Stimulated activated CD4-positive, alpha-beta T cell treated with anti-CD3 and anti-CD28 coated beads, TNF-alpha, amount 100 ng/mL, for 1 hour (primary cell): Measurements from ENCODE around the gene COL4A5.

Source experiments
- DNase-seq, 3 donors: peaks; one replicate each; pipeline ENCODE4 v3.0.0-alpha.2; 2020; ENCODE audit warnings: low read depth in 3 of 3, low spot score in 1 of 3

Gene COL4A5

DNA sequence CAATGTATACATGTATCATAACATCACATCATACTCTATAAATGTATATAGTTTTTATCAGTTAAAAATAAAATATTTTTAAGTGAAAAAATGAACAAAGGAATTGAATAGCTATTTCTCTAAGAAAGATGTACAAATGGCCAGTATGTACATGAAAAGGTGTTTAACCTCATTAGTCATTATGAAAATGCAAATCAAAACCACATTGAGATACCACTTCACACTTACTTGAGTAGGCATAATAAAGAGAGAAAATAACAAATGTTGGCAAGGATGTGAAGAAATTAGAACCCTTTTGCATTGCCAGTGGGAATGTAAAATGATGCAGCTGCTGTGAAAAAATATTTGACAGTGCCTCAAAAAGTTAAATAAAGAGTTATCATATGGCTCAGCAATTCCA is 201.2 kb downstream of the COL4A5 start:
- DNase-seq = no peak

DNA sequence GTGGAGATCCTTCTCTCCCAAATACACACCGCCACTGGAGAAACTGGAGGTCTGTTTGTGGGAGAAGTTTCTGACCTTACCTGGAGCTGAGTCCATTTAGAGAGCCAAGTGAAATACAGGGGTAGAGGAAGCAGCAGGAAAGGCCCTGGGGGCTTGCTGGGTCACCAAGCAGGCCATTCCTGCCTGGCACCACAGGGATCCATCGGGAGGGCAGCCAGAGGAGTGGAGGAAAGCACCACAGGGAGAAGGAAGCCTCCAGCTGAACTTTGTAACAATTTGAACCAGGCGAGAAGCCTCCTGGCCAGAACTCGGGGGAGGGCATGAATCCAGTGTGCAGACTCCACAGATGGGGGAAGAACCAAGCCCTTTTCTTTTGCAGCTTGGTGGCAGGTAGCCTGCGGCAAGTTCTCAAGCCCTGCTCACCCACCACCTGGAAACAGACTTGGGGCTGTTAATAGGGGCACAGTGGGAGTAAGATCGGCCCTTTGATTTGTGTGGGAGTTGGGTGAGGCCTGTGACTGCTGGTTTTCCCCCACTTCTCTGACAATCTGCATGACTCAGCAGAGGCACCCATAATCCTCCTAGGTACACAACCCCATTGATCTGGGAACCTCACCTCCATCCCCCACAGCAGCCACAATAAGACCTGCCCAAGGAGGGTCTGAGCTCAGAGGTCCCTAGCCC is 202.1 kb downstream of the COL4A5 start:
- DNase-seq = no peak

DNA sequence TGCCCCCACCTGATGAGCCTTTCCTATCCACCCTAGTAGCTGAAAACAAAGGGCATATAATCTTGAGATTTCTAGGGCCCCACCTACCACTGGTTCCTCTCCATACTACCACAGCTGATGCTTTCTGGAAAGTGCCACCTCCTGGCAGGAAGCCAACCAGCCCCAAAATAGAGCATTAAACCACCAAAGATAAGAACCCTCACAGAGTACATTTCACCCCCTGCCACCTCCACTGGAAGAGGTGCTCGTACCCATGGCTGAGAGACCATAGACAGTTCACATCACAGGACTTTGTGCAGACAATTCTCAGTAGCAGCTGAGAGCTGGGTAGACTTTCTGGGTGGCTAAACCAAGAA is 202.6 kb downstream of the COL4A5 start:
- no peak for DNase-seq

DNA sequence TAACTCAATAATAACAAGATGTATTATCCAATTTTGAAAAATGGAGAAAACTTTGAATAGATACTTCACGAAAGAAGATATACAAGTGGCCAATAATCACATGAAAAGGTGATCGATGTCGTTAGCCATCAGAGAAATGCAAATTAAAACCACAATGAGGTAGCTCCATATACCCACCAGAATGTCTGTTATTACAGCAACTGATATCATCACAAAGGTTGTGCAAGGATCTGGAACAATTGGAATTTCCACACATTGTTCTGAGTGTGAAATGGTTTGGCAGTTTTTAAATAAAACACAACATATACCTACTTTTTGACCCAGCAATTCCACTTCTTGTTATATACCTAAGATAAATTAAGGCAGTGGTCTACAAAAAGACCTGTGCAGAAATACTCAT is 225.1 kb downstream of the COL4A5 start:
- DNase-seq = no peak

DNA sequence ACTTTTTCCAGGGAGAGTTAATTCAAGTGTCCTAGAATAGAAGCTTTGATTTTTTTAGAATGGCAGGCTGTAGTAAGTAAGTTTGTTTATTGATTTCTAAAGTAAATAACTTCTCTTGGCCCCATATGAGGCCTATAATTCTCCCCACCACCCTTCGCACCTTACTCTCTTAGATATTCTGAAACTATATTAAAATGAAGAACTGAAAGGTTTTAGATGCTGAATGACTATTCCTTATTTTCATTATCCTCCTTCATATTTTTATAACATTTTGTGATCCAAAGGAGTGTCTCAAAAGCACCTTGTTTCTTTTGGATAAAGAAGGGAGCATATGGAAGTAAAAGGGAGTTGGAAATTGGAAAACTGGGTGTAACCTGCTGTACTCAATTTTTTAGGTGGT is 226.5 kb downstream of the COL4A5 start:
- DNase-seq = no peak

DNA sequence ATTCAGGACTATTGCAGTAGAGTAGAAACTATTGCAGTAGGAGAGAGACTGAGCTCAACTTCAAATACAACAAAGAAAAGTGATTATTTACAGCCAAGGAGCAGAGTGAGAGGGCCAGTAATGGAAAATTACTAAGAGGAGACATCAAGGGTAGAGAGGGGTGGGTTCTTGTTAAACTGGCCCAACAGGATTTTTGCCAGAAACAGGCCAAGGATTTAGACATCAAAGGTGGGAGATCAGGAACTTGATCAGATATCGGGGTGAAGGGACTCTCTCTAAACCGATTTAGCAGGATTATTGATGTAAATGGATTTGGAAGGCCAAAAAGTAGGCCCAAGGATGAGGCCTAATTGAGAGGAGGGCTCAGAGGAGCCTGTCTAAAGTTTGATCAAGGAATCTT is 231.9 kb downstream of the COL4A5 start:
- DNase-seq = no peak

DNA sequence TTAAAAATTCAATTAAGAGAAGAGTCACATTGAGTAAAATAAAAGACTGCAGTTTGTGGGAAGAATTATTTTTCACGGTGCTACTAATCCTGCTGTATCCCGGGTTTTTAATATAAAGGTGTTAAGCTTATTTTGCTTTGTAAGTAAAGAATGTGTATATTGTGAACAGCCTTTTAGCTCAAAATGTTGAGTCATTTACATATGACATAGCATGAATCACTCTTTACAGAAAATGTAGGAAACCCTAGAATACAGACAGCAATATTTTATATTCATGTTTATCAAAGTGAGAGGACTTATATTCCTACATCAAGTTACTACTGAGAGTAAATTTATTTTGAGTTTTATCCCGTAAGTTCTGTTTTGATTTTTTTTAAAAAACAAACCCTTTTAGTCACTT is 257.1 kb downstream of the COL4A5 start:
- no peak for DNase-seq

DNA sequence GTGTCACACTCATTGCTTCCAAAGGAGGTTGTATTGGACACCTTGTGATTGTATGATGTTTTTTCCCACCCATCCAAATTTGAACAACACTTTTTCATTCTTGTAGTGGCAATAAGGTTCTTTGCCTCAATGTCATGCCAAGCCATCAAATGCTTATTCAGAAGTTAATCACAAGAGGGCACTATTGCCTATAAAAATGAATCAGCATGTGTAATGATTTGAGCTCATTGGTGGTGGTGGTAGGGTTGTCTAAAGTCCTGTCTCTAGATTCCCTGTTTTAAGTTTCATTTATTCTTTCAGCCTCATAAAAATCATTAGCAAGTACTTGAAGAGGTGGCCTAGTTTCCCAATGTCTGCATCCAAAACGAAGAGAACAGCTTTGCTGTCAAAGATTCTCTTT is 259.7 kb downstream of the COL4A5 start:
- no peak for DNase-seq

DNA sequence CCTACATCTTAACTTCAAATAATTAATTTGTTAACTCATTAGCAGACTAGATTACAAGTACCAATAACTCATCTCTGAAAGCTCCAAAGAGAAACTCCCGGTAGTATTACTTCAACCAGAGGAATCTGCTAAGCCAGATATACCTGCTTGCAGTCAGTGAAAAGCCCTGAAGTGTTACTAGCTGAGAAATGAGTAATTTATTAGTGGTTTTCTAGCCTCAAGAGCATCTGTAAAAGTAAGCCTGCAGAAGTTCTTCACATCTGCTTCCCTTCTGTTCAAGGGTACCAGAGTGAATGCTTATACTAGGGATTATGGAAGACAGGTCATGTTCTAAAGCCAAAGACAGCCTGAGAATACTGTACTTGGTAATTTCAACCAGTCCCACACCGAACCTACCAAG is 262.0 kb downstream of the COL4A5 start:
- DNase-seq = no peak

DNA sequence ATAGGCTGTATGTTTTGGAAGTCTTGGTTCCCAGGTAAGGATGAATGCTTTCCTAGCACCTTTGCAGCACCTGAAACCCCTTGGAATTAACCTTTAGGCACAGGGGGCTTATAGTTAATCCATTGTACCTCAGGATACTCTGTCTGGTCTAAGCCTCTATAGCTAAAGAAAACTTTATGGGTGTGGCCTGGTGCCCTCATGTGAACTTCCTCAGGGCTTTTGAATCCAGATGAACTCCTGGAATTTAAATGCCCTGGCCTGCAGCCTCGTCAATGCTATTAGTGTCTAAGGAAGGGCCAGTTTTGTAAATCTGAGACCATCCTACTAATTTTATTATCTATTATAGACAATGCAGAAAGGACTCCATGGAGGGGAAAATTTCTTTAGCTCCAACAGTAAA is 262.9 kb downstream of the COL4A5 start:
- no peak for DNase-seq

DNA sequence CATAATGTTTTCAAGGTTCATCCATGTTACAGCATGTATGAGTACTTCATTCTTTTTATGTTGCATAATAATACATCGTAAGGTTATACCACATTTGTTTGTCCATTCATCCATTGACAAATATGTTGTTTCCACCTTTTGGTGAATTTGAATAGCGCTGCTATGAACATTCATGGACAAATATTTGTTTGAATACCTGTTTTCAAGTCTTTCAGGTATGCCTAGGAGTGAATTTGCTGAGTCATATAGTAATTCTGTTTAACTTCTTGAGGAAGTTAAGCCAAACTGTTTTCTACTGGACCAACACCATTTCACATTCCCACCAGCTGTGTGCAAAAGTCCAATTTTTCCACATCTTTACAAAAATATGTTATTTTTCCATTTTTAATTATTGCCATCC is 265.2 kb downstream of the COL4A5 start:
- no peak for DNase-seq

DNA sequence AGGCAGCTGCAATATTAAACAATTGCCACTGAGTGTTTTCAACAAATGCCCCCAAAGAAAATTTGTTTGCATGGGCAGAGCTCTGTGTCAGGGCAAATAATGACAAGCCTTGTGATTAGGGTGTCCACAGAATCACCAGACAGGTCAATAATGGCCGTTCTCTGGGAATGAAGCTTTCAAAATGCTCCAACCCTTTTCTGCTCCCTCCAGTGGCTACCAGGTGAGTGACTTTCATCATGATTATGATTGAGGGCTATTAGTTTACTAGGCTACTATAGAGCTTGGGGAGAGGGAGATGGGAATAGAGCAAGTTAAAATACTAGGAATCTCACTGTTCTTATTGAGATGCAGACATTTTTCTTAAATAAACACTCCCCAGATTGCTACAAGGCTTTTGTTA is 273.2 kb downstream of the COL4A5 start:
- no peak for DNase-seq

DNA sequence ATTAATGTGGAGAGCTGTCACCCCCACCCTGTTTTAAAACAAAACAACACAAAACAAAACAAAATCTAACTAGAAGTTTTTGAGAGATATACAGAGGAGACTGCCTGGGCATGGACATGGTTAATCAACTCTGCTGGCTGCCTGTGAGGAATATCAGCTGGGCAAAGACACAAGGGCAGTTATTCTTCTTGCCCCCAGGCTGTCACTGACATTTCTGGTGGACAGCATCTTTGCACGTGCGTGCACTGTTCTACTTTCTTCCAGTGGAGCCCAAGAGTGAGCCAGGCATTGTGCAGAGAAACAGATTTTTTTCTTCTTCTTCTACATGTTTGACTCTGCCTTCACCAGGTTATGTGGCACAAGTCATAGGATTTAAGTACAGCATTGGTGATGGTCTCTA is 282.9 kb downstream of the COL4A5 start:
- DNase-seq = no peak

DNA sequence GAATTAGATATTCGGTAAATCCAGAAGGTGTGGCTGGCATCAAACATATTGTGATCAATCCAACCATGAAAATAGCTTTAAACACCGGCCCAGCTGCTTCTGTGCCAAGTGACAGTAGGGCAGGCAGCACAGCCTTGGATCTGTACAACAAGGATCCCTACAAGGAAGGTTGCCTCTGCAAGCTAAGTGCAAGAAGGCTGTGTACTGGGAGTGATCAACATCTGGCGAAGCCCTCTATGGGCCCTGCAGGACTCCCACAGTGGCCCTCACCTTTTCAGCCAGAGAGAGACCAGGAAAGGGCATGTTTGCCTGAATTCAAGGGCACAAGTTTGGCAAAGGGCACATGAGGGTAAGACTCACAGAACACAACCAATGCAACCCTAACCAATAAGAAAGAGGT is 287.1 kb downstream of the COL4A5 start:
- DNase-seq = no peak

DNA sequence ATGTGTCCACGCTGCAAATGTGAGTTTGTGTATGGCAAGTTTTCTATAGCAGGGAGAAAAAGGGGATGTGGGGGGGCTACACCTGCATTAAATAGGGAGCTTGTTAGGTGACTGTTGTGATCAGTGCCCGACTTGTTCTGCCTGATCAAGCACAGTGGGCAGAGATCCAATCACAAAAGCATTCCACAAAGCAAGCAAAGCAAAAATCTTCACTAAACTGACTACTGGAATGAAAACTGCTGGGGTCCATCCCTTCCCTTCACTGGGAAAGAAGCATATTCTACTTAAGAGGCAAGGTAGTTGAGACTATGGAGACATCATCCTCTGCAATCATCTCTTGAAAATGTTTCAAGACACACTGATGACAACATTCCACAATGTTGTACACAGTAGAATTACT is 291.5 kb downstream of the COL4A5 start:
- DNase-seq = no peak

DNA sequence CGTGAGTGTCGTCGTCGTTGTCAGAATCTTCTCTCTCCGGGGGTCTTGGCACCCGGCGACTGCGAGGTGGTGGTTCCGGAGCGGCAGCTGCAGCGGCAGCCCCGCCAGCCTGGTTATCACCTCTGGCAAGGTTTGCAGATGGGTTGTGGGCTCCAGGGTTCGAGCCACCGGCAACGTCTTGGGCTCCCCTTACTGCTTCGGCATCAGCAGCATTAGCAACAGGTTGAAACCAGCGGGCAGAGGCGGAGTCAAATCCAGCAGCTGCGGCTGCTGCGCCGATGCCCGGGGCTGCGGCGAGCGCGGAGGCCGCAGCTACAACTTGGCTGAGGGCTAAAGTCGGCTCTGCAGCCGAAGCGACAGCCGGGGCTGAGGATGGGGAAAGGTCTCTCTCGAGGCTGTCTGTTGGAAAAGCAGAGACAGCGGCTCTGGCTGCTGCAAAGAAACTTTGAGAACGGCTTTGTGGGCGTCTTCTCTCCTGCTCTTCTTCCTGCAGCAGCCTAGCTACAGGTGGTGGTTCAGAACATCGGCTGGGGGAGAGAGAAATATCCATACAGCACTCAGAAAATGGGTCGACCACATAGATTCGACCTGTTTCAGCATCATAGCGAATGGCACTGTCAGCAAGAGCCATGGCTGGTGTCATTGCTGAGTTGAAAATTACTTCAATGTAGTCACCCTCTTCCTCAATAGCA is 293.1 kb downstream of the COL4A5 start:
- no peak for DNase-seq

DNA sequence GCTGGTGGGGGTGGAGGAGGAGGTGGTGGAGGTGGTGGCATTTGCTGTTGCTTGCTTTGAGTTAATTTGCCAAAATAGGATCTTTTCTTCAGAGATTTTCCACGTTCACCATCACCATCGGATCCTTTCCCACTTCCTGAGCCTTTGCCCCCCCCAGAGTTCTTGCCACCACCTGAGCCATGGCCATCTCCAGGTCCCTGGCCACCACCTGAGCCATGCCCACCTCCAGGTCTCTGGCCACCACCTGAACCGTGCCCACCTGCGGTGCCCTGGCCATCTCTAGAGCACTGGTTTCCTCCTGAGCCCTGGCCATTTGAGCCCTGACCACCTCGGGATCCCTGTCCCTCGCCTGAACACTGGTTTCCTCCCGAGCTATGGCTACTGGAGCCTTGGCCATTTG is 294.8 kb downstream of the COL4A5 start:
- DNase-seq = no peak

DNA sequence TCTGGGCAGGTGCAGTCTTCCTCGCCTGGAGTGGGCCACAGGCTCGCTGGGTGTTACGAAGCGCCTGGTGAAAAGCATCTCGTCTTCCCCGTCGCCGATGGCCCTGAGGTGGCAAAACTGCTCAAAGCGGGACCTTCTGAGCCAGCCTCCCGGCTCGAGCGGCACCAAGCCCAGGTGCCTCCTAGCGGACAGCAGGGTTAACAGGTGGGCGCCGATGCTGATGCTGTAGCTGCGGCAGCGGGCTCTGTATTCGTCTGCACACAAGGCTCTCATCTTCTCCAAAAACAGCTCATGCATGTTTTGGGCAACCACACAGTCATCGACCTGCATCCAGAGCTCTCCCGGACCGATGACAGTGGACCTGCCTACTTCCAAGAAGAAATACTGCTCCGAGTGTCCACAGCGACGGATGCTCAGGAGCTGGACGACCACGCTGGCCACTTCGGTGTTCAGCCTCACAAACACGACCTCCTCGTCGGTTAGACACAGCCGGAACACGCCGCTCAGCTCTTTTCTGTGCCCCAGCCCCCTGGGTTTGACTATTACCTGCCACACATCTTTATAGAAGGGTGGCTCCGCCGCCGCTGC is 295.5 kb downstream of the COL4A5 start:
- DNase-seq = no peak

DNA sequence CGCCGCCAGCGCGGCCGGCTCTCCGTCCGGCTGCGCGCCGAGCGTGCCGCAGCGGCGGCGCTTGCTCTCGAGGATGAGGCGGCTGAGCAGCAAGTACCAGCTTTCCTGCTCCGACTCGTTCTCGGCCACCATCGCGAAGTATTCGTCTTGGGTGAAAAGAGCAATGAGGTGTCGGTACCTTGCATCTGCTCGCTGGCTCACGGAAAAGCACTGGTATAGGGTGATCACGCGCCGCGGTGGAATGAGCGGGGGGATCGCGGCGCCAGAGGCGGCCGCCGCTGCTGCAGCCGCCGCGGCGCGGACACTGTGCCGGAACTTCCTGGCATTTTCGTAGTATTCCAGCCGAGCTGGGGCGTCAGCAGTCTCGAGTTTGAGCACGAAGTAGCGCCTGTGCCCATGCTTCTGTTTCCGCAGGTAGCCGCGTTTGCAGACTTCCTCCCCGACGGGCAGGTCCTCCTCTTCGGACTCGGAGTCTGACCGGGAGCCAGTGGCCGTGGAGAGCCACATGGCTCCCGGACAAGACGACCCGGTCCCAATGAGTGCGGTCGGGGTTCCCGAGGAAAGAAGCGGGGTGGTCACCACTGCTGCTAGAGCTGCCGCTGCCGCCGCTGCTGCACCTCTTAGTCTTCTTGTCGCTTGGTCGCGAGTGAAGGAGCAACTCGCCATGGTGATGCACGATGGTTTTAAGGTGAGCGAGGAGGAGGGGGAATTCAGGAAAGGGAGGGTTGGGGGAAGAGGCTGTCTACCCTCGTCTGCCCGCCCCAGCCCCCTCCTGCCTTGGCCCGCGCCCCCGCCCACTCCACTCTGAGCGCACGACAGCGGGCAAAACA is 296.3 kb downstream of the COL4A5 start:
- no peak for DNase-seq

DNA sequence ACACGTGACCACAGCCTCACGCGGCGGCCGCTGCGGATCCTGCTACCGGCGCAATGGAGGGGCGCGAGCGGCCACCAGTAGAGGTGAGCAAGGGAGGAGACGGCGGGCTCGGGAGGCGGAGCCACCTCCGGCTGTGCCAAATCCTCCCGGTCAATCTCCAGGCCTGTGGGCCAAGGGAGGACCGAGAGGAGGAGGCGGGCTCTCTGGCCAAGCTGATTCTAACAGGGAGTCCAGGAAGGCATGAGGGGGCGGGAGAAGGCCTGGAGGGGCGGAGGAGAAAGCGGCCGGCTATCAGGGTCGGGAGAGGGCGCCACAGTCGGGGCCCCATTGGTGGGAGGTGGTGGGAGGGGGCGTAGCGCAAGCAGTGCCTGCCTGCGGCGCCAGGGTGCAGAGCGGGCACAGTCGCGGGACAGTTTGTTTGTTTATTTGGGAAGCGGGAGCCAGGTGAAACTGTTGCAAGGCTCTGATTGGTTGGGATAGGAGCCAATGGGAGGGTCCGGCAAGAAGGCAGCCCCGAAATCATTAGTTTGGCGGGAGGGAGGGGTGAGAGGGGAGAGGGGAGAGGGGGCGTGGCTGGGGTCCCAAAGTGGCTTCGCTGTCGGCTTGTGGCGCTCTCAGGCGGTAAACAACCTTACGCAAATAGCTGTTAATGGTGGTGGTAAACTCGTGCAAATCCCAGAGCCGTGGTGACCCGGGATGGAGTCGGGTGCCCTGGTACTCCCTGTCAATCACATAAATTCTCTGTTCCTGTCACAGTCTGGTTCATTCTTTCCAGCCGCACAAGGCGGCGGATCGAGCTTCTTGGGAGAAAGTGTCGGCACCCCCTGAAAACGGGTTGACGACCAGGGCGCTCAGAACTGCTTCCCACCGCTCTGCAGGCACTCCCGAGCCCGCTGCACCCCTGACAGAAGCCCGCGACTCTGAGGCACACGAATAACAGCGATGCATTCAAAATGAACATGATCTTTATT is 297.2 kb downstream of the COL4A5 start, which contains the start of gene IRS4:
Gene IRS4, minus strand, starts transcription at position 55 of the 971 bp plus-strand sequence.
- DNase-seq = no peak

DNA sequence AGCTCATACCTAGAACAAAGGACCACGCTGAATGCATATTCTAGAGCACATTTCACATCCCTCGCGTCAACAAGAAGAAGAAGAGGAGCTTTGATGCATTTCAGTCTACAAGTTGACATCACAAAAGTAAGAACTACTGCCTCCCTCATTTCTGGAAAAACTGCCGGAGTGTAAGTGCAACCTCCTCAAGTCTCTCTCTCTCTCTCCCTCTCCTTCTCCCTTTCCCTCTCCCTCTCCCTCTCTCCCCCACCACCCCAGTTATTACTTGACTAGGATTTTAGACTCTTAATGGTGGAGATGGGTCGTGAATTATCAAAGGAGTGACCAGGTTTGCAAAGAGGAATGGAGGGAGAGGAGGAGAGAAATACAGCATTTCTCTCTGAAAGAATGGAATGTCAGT is 298.1 kb downstream of the COL4A5 start:
- DNase-seq = no peak
